IMR-90 (cell line): ENCODE measurements around the gene GAL3ST3.

ENCODE experiments used
- BHLHE40 ChIP-seq: fragments of 150-350 bp; IDR thresholded peaks from 2 replicates; pipeline ENCODE4 v1.6.1; 2016; ENCODE audit warnings: mild to moderate bottlenecking, low read depth, low read length
- CEBPB ChIP-seq: IDR thresholded peaks from 2 replicates; pipeline ENCODE4 v1.6.1; 2012; ENCODE audit warnings: low read depth, low read length, improper control_type of control experiment
- CHD1 ChIP-seq: IDR thresholded peaks from 2 replicates; pipeline ENCODE4 v1.6.1; 2012; ENCODE audit warnings: low read depth, low read length, improper control_type of control experiment
- CTCF ChIP-seq: conservative IDR thresholded peaks from 2 replicates; pipeline ENCODE4 v1.5.1; 2012; ENCODE audit warnings: mild to moderate bottlenecking, low read depth, low read length, improper control_type of control experiment
- ELK1 ChIP-seq: fragments of 150-350 bp; IDR thresholded peaks from 2 replicates; pipeline ENCODE4 v1.6.1; 2016; ENCODE audit warnings: low read depth, mild to moderate bottlenecking, low read length, moderate library complexity, borderline replicate concordance
- MAFK ChIP-seq: IDR thresholded peaks from 2 replicates; pipeline ENCODE4 v1.6.1; 2012; ENCODE audit warnings: low read depth, low read length, improper control_type of control experiment
- MAZ ChIP-seq: IDR thresholded peaks from 2 replicates; pipeline ENCODE4 v1.6.1; 2012; ENCODE audit warnings: low read depth, mild to moderate bottlenecking, low read length, improper control_type of control experiment, moderate library complexity, borderline replicate concordance
- POLR2A ChIP-seq: IDR thresholded peaks from 2 replicates; pipeline ENCODE4 v1.6.1; 2012; ENCODE audit warnings: mild to moderate bottlenecking, low read depth, low read length
- RAD21 ChIP-seq: IDR thresholded peaks from 2 replicates; pipeline ENCODE4 v1.6.1; 2012; ENCODE audit warnings: low read length, improper control_type of control experiment
- RCOR1 ChIP-seq: IDR thresholded peaks from 2 replicates; pipeline ENCODE4 v1.6.1; 2012; ENCODE audit warnings: mild to moderate bottlenecking, low read length, improper control_type of control experiment; ENCODE audit not compliant: insufficient replicate concordance
- RFX5 ChIP-seq: IDR thresholded peaks from 2 replicates; pipeline ENCODE4 v1.8.0; 2012; ENCODE audit warnings: low read depth, mild to moderate bottlenecking, low read length, moderate library complexity
- SMC3 ChIP-seq: fragments of 150-350 bp; IDR thresholded peaks from 2 replicates; pipeline ENCODE4 v1.6.1; 2016; ENCODE audit warnings: low read depth, mild to moderate bottlenecking, antibody characterized with exemption, low read length, moderate library complexity
- USF2 ChIP-seq: fragments of 150-350 bp; IDR thresholded peaks from 2 replicates; pipeline ENCODE4 v1.6.1; 2017; ENCODE audit warnings: mild to moderate bottlenecking, antibody characterized with exemption, low read length, low read depth

GRCh38 chr11:66084821-66085475 lies 36.0 kb upstream of the GAL3ST3 start:
- no peak for TF ChIP-seq RFX5
- no peak for TF ChIP-seq CTCF
- TF ChIP-seq RAD21, result no peak
- no peak for TF ChIP-seq POLR2A
- TF ChIP-seq RCOR1, result no peak
- no peak for TF ChIP-seq MAZ
- no peak for TF ChIP-seq ELK1
- no peak for TF ChIP-seq SMC3
- no peak for TF ChIP-seq USF2
- no peak for TF ChIP-seq MAFK
- TF ChIP-seq CEBPB, result no peak
- no peak for TF ChIP-seq CHD1
- TF ChIP-seq BHLHE40, result no peak
